ENCODE results near the gene MARCHF3.

DNA sequence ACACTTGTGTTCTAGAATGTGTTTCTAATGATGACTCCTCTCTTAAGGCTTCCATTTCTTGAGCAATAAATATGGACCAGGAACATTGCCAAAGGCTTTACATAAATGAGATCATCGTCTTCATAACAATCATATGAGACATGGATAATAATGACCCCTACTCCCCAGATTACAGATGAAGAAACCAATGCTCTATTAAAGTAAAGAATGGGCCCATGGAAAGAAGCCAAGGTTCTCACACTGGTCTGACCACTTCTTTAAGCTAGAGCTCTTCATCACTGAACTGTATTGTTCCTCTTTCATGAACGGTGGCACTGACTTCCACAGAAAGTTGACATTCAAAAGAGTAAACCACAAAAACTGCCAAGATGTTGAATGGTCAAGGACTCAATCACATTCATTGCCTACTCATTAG, 65.3 kb downstream of the MARCHF3 start:
- TF ChIP-seq, protein P1, sequence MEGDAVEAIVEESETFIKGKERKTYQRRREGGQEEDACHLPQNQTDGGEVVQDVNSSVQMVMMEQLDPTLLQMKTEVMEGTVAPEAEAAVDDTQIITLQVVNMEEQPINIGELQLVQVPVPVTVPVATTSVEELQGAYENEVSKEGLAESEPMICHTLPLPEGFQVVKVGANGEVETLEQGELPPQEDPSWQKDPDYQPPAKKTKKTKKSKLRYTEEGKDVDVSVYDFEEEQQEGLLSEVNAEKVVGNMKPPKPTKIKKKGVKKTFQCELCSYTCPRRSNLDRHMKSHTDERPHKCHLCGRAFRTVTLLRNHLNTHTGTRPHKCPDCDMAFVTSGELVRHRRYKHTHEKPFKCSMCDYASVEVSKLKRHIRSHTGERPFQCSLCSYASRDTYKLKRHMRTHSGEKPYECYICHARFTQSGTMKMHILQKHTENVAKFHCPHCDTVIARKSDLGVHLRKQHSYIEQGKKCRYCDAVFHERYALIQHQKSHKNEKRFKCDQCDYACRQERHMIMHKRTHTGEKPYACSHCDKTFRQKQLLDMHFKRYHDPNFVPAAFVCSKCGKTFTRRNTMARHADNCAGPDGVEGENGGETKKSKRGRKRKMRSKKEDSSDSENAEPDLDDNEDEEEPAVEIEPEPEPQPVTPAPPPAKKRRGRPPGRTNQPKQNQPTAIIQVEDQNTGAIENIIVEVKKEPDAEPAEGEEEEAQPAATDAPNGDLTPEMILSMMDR (conservative IDR thresholded peaks at IDR 0.05 in 1 of 2, IDR thresholded peaks at IDR 0.05 in 1 of 2; ENCODE audit: low read depth in 1 of 2, low read length in 2 of 2): no peak
- no peak for TF ChIP-seq EZH2 (IDR thresholded peaks at IDR 0.05; ENCODE audit: low read length, missing control alignments)

All from fibroblast of lung (primary cell).